ENCODE measurements around the gene CDC34.
A peak's percentile ranks its signal among the peaks of the same experiment; 100 is the strongest.
"Not testable (repeated sequence)": the region's sequence is repeated elsewhere in the genome, so short reads cannot be mapped to it uniquely, and the experiment has no call there.

The CDC34 gene

GRCh38 chr19:573519-573825 is 41.9 kb downstream of the CDC34 start:
- DNase-seq (ENCODE audit: low read depth) = no peak

- no peak for DNase-seq (ENCODE audit: low read depth)
Measured at GRCh38 chr19:574658-575526, 43.3 kb downstream of the CDC34 start.

GRCh38 chr19:575527-576506 is 44.3 kb downstream of the CDC34 start:
- DNase-seq (ENCODE audit: low read depth) = no peak

- no peak for DNase-seq (ENCODE audit: low read depth)
Measured at GRCh38 chr19:576768-577438, 45.3 kb downstream of the CDC34 start.

- DNase-seq (ENCODE audit: low read depth) = no peak
Measured at GRCh38 chr19:577439-578392, 46.2 kb downstream of the CDC34 start.

GRCh38 chr19:579111-579841 is 47.7 kb downstream of the CDC34 start:
- no peak for DNase-seq (ENCODE audit: low read depth)

GRCh38 chr19:579842-580155 is 48.2 kb downstream of the CDC34 start:
- no peak for DNase-seq (ENCODE audit: low read depth)

GRCh38 chr19:580274-580835 is 48.8 kb downstream of the CDC34 start:
- no peak for DNase-seq (ENCODE audit: low read depth)

- DNase-seq (ENCODE audit: low read depth) = no peak
Measured at GRCh38 chr19:581399-582111, 50.0 kb downstream of the CDC34 start.

GRCh38 chr19:582497-583197 is 51.1 kb downstream of the CDC34 start:
- DNase-seq (ENCODE audit: low read depth) = no peak

- DNase-seq (ENCODE audit: low read depth) = no peak
Measured at GRCh38 chr19:583198-583967, 51.8 kb downstream of the CDC34 start.

- DNase-seq (ENCODE audit: low read depth) = no peak
Measured at GRCh38 chr19:583968-584239, 52.3 kb downstream of the CDC34 start.

GRCh38 chr19:584240-585001 is 52.9 kb downstream of the CDC34 start:
- peak; percentile 48 for DNase-seq (ENCODE audit: low read depth)

GRCh38 chr19:585146-585545 is 53.6 kb downstream of the CDC34 start:
- DNase-seq (ENCODE audit: low read depth) = not testable (repeated sequence)

GRCh38 chr19:585551-586110 is 54.1 kb downstream of the CDC34 start:
- no peak for DNase-seq (ENCODE audit: low read depth)

- peak; percentile 52 for DNase-seq (ENCODE audit: low read depth)
Measured at GRCh38 chr19:588093-588740, 56.7 kb downstream of the CDC34 start.
